ENCODE data around the gene TNFRSF18.

The TNFRSF18 gene

GRCh38 chr1:1167398-1167821 is 39.0 kb downstream of the TNFRSF18 start:
- TF ChIP-seq, protein P1, sequence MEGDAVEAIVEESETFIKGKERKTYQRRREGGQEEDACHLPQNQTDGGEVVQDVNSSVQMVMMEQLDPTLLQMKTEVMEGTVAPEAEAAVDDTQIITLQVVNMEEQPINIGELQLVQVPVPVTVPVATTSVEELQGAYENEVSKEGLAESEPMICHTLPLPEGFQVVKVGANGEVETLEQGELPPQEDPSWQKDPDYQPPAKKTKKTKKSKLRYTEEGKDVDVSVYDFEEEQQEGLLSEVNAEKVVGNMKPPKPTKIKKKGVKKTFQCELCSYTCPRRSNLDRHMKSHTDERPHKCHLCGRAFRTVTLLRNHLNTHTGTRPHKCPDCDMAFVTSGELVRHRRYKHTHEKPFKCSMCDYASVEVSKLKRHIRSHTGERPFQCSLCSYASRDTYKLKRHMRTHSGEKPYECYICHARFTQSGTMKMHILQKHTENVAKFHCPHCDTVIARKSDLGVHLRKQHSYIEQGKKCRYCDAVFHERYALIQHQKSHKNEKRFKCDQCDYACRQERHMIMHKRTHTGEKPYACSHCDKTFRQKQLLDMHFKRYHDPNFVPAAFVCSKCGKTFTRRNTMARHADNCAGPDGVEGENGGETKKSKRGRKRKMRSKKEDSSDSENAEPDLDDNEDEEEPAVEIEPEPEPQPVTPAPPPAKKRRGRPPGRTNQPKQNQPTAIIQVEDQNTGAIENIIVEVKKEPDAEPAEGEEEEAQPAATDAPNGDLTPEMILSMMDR (IDR thresholded peaks at IDR 0.05; ENCODE audit: insufficient read depth, low read length), result no peak
- TF ChIP-seq GABPA (IDR thresholded peaks at IDR 0.05; ENCODE audit: low read depth), result no peak
- TF ChIP-seq REST (IDR thresholded peaks at IDR 0.05; ENCODE audit: insufficient replicate concordance, low read depth), result no peak
- no peak for TF ChIP-seq POLR2AphosphoS5 (IDR thresholded peaks at IDR 0.05; ENCODE audit: low read depth)
- no peak for TF ChIP-seq SPI1 (IDR thresholded peaks at IDR 0.05; ENCODE audit: borderline replicate concordance, low read depth)
- Histone ChIP-seq H3K27ac (replicated peaks) (no peak overlapping the region), H3K4me3 (replicated peaks; ENCODE audit: insufficient read depth, low read length) (no peak overlapping the region), H3K27me3 (ENCODE audit: insufficient read depth, poor library complexity, severe bottlenecking) (peaks cover 9% of the 10 kb centered on the region)
- no peak for DNase-seq (ENCODE audit: low read depth in 1 of 2, low spot score in 1 of 2)

DNA sequence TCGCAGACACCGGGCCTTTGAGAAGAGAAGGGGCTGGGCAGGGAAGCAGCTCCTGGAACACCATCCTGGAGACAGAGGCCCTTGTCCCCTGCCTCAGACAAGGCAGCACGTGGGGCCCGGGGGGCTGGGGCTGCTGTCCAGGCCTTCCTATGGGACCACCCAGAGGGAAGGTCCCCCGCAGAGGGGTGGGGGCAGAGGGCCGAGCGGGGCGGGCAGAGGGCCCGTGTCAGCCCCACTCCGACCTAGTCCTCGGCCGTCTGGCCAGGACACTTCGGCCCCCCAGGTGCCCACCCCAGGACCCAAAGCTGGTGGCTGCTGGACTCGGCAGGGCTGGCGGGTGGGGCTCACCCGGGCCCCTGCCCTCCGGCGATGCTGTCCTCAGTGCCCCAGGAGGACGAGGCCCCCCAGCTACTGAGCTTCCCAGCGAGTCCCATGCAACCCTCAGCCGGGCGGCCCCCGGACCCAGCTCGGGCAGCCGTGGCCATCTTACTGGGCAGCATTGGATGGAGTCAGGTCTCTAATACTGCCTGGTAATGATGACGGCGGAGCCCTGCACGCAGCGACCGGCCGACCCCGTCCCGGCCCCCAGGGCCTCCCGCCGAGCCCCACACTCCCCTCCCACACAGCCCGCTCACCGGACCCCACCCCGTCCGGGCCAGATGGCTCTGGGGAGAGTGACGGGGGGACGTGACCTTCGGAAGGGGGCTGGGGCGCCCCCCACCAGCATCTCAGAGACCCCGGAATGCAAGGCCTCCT is 39.6 kb downstream of the TNFRSF18 start:
- TF ChIP-seq POLR2AphosphoS5 (IDR thresholded peaks at IDR 0.05; ENCODE audit: low read depth), result no peak
- Histone ChIP-seq H3K27ac (replicated peaks) (no peak overlapping the region), H3K4me3 (replicated peaks; ENCODE audit: insufficient read depth, low read length) (no peak overlapping the region), H3K27me3 (ENCODE audit: insufficient read depth, poor library complexity, severe bottlenecking) (peaks cover 9% of the 10 kb centered on the region)
- no peak for DNase-seq (ENCODE audit: low read depth in 1 of 2, low spot score in 1 of 2)

GRCh38 chr1:1165900-1166421 is 40.4 kb downstream of the TNFRSF18 start:
- peaks cover 9% of the 10 kb centered on the region for H3K27me3 ChIP-seq (ENCODE audit: insufficient read depth, poor library complexity, severe bottlenecking)
- no peak for TF ChIP-seq REST (IDR thresholded peaks at IDR 0.05; ENCODE audit: insufficient replicate concordance, low read depth)
- no peak for TF ChIP-seq POLR2AphosphoS5 (IDR thresholded peaks at IDR 0.05; ENCODE audit: low read depth)
- TF ChIP-seq, protein P1 (IDR thresholded peaks at IDR 0.05; ENCODE audit: insufficient read depth, low read length), result no peak
- TF ChIP-seq GABPA (IDR thresholded peaks at IDR 0.05; ENCODE audit: low read depth), result no peak
- peak; percentile 19; the same call in 1 of the 2 replicates for TF ChIP-seq SPI1 (IDR thresholded peaks at IDR 0.05; ENCODE audit: borderline replicate concordance, low read depth)
- no peak for DNase-seq (ENCODE audit: low read depth in 1 of 2, low spot score in 1 of 2)
- no peak overlapping the region for H3K27ac ChIP-seq (replicated peaks)
- H3K4me3 ChIP-seq (replicated peaks; ENCODE audit: insufficient read depth, low read length), result no peak overlapping the region

DNA sequence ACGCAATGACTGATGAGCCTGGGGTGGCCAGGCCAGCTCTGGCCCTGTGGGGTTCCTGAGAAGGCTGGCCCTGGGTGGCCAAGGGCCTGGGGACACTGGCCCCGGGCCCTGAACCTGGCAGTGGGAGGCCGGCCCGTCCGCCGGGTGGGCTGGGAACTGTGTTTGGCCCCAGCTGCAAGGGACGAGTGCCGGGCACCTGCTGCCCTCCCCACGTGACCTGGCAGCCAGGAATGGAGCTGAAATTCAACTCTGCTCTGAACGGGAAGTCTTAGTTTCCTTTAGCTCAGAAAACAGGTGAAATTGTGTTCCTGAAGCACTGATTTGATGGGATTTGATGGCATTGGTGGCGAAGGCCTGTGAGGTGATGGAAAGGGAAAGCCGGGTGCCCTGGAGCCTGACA is 40.9 kb downstream of the TNFRSF18 start:
- Histone ChIP-seq H3K27ac (replicated peaks) (no peak overlapping the region), H3K4me3 (replicated peaks; ENCODE audit: insufficient read depth, low read length) (no peak overlapping the region), H3K27me3 (ENCODE audit: insufficient read depth, poor library complexity, severe bottlenecking) (peaks cover 6% of the 10 kb centered on the region)
- no peak for DNase-seq (ENCODE audit: low read depth in 1 of 2, low spot score in 1 of 2)
- TF ChIP-seq POLR2AphosphoS5 (IDR thresholded peaks at IDR 0.05; ENCODE audit: low read depth) (no peak), SPI1 (IDR thresholded peaks at IDR 0.05; ENCODE audit: borderline replicate concordance, low read depth) (no peak), GABPA (IDR thresholded peaks at IDR 0.05; ENCODE audit: low read depth) (no peak), REST (IDR thresholded peaks at IDR 0.05; ENCODE audit: insufficient replicate concordance, low read depth) (no peak)
- TF ChIP-seq, protein P1 (IDR thresholded peaks at IDR 0.05; ENCODE audit: insufficient read depth, low read length), result no peak
